ENCODE measurements around the gene SERTAD4. TPM values are rescaled to one million over a fixed set of nuclear protein-coding genes. Genes with fewer than 3 reads are reported as not detected.

Gene SERTAD4
- total RNA-seq, 1 experiment from 2014 or later = 3.9 TPM

GRCh38 chr1:210288116-210288515 lies 55.5 kb downstream of the SERTAD4 start:
- TF ChIP-seq CTCF (conservative IDR thresholded peaks at IDR 0.05) = no peak
- no peak overlapping the region for H2AK5ac ChIP-seq (ENCODE audit: insufficient read length, low read length)
- no peak overlapping the region for H2BK20ac ChIP-seq (ENCODE audit: low read depth, low read length, poor library complexity, severe bottlenecking)
- no peak overlapping the region for H3K4ac ChIP-seq (ENCODE audit: low read depth, low read length)
- no peaks in the 10 kb centered on the region for H3K36me3 Mint-ChIP-seq (ENCODE audit: insufficient read depth in 1 of 3, low read depth in 3 of 3)
- H3K9me3 Mint-ChIP-seq = no peaks in the 10 kb centered on the region
- no peak overlapping the region for H3K9ac ChIP-seq (ENCODE audit: extremely low read depth, insufficient read length, low read length)
- no peak overlapping the region for H3K18ac ChIP-seq (ENCODE audit: insufficient read length, low read depth, low read length)
- no peak overlapping the region for H2BK12ac ChIP-seq (ENCODE audit: insufficient read length, low read depth, low read length)
- H3K23me2 ChIP-seq (ENCODE audit: insufficient read length, low read depth, low read length, poor library complexity, severe bottlenecking) = peaks cover 10% of the 10 kb centered on the region
- WGBS (ENCODE audit: extremely low coverage, insufficient read length, low lambda C conversion rate) = no CpG with 5 or more reads among the region's 4 CpGs
- H3T11ph ChIP-seq (ENCODE audit: low read length) = no peak overlapping the region
- H3K27ac ChIP-seq (ENCODE audit: insufficient read length, low read depth, low read length) = no peak overlapping the region
- no peak overlapping the region for H4K5ac ChIP-seq (ENCODE audit: insufficient read length, low read depth, low read length)
- H3K56ac ChIP-seq (ENCODE audit: insufficient read length, low read depth, low read length) = no peak overlapping the region
- H4K91ac ChIP-seq (ENCODE audit: insufficient read length, low read depth, low read length) = no peak overlapping the region
- H2BK15ac ChIP-seq (ENCODE audit: low read depth, low read length) = no peak overlapping the region
- no peak overlapping the region for H3K4me3 Mint-ChIP-seq
- H3K4me1 Mint-ChIP-seq = peaks cover 5 to 14% of the 10 kb centered on the region in 2 experiments
- no peak overlapping the region for H4K8ac ChIP-seq (replicated peaks; ENCODE audit: insufficient read length, low read depth, low read length)
- no peak overlapping the region for H2BK5ac ChIP-seq (ENCODE audit: insufficient read length, low read length)
- H3K9me3 ChIP-seq (ENCODE audit: control insufficient read depth, low read depth, low read length) = no peaks in the 10 kb centered on the region
- H2AFZ ChIP-seq (ENCODE audit: low read length) = no peak overlapping the region
- no peaks in the 10 kb centered on the region for H4K20me1 ChIP-seq (ENCODE audit: control insufficient read depth, insufficient read depth, insufficient read length)
- H2BK120ac ChIP-seq (ENCODE audit: low read depth, low read length, poor library complexity, severe bottlenecking) = no peak overlapping the region
- no peaks in the 10 kb centered on the region; the same call in 1 of the 2 replicates for H3K4me1 ChIP-seq (ENCODE audit: insufficient read depth, low read length)
- H3K14ac ChIP-seq (ENCODE audit: insufficient read depth, low read length) = no peak overlapping the region
- no peak overlapping the region for H3K4me2 ChIP-seq (ENCODE audit: insufficient read depth, insufficient read length, low read length)
- no peak for DNase-seq
- peaks cover 4% of the 10 kb centered on the region; the same call in 1 of the 2 replicates for H3K27me3 ChIP-seq (ENCODE audit: insufficient read depth, low read length)
- no peaks in the 10 kb centered on the region for H3K79me2 ChIP-seq (ENCODE audit: insufficient read depth, low read length)
- peaks cover 42% of the 10 kb centered on the region for H3K27me3 Mint-ChIP-seq (ENCODE audit: low read depth)
- no peaks in the 10 kb centered on the region for H3K79me1 ChIP-seq (ENCODE audit: insufficient read depth, low read depth, low read length, poor library complexity, severe bottlenecking)
- H3K27ac Mint-ChIP-seq = no peak overlapping the region; a peak in 1 of 7 replicates
- no peak overlapping the region for H3K23ac ChIP-seq (ENCODE audit: insufficient read length, low read depth, low read length)

Data from H9 (cell line).